NT2/D1 (cell line): ENCODE data around the gene VPS33A.
A peak's percentile ranks its signal among the peaks of the same experiment; 100 is the strongest.

Experiments used
- DNase-seq: peaks from one replicate; pipeline ENCODE4 v3.0.0-alpha.2; 2011; ENCODE audit warnings: low read depth, low spot score
- H3K27me3 ChIP-seq: 2 replicates; pipeline ENCODE4 v1.6.0; 2011; ENCODE audit warnings: mild to moderate bottlenecking; ENCODE audit not compliant: insufficient read length, insufficient read depth
- H3K36me3 ChIP-seq: 2 replicates; pipeline ENCODE4 v1.6.1; 2011; ENCODE audit warnings: mild to moderate bottlenecking, low read length, mixed read lengths; ENCODE audit not compliant: insufficient read depth, insufficient read length
- H3K4me1 ChIP-seq: 2 replicates; pipeline ENCODE4 v1.5.1; 2011; ENCODE audit not compliant: insufficient read depth, insufficient read length
- H3K4me3 ChIP-seq: 2 replicates; pipeline ENCODE4 v1.5.1; 2011; ENCODE audit warnings: low read depth; ENCODE audit not compliant: insufficient read length
- H3K9ac ChIP-seq: 2 replicates; pipeline ENCODE4 v1.6.0; 2011; ENCODE audit warnings: low read depth; ENCODE audit not compliant: insufficient read length
- H3K9me3 ChIP-seq: 2 replicates; pipeline ENCODE4 v1.5.1; 2011; ENCODE audit warnings: mild to moderate bottlenecking, low read length; ENCODE audit not compliant: insufficient read depth
- SUZ12 ChIP-seq: IDR thresholded peaks from 2 replicates; pipeline ENCODE4 v1.6.1; 2011; ENCODE audit not compliant: insufficient read length, insufficient read depth; ENCODE audit errors: extremely low read depth
- YY1 ChIP-seq: IDR thresholded peaks from 2 replicates; pipeline ENCODE4 v1.6.1; 2011; ENCODE audit not compliant: insufficient read length, insufficient read depth
- ZNF274 ChIP-seq: IDR thresholded peaks from 2 replicates; pipeline ENCODE4 v1.6.1; 2011; ENCODE audit warnings: mild to moderate bottlenecking, low read depth, low read length

The VPS33A gene

DNA sequence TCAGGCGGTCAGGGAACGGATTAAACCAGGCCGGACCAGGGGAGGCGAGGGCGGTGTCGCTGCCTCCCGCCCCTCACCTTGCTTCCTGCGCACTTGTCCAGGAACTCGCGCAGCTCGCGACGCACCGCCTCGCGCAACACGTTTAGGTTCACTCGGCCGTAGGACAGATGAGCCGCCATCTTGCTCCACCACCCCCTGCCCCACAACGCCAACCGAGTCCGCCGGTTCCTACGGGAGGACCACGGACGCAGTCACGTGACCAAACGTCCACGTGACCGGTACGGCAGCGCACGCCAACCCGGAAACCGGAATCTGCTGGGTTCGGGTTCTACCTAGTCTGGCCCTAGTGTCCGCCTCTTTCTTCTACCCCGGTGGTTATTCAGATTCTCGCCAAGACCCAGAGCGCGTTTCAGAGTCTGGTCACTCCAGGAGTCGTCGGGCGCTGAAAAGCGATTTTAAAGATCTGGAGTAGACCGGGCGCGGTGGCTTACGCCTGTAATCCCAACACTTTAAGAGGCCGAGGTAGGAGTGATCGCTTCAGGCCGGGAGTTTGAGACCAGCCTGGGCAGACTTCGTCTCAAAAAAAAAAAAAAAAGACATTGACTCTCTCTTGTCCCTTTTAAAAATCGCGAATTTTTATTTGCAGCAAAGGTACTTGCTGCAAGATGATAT, at the start of gene VPS33A:
VPS33A (minus strand) TSS at position 265 of the 672 bp plus-strand sequence; CDS start at position 179, 86 bp downstream.
- peak; percentile 99 for DNase-seq
- Histone ChIP-seq H3K9me3 (no peaks in the 10 kb centered on the region), H3K36me3 (peaks cover 32% of the 10 kb centered on the region), H3K4me3 (peak within 1 kb of the TSS; percentile 99), H3K27me3 (no peaks in the 10 kb centered on the region), H3K9ac (peak within 1 kb of the TSS; percentile 99), H3K4me1 (no peaks in the 10 kb centered on the region)
- TF ChIP-seq ZNF274 (no peak), YY1 (peak; percentile 80)

GRCh38 chr12:122312926-122313325, 46.6 kb upstream of the VPS33A start:
- H3K4me1 ChIP-seq: peaks cover 3% of the 10 kb centered on the region
- no peak overlapping the region for H3K9ac ChIP-seq
- H3K36me3 ChIP-seq: peaks cover 47% of the 10 kb centered on the region
- H3K4me3 ChIP-seq: no peak overlapping the region
- TF ChIP-seq SUZ12: no peak
- TF ChIP-seq YY1: no peak
- TF ChIP-seq ZNF274: no peak
- no peaks in the 10 kb centered on the region for H3K9me3 ChIP-seq
- H3K27me3 ChIP-seq: no peaks in the 10 kb centered on the region
- no peak for DNase-seq

DNA sequence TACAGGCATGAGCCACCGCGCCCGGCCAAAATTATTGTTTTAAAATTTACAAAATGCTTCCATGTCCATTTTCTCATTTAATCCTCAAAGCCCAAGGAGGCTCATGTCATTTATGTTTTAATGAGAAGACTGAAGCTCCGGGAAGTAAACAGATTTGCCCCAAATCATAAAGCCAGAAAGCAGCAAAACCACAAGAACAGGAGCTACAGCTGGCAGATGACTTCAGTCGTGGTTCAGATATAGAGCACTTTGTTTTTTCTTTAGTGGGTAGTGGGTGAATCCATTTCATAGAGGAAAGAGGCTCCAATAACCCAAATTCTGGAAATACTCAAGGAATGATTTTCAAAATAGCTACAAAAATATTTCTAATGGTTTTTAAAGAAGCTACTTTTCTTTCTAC, 45.4 kb upstream of the VPS33A start:
- peaks cover 3% of the 10 kb centered on the region for H3K4me1 ChIP-seq
- no peak overlapping the region for H3K9ac ChIP-seq
- TF ChIP-seq YY1: no peak
- TF ChIP-seq SUZ12: no peak
- TF ChIP-seq ZNF274: no peak
- H3K9me3 ChIP-seq: no peaks in the 10 kb centered on the region
- no peak for DNase-seq
- H3K36me3 ChIP-seq: peaks cover 35% of the 10 kb centered on the region
- H3K27me3 ChIP-seq: no peaks in the 10 kb centered on the region
- H3K4me3 ChIP-seq: no peak overlapping the region

- no peak for DNase-seq
- peaks cover 27% of the 10 kb centered on the region for H3K36me3 ChIP-seq
Measured at GRCh38 chr12:122310626-122311333, 44.5 kb upstream of the VPS33A start.

DNA sequence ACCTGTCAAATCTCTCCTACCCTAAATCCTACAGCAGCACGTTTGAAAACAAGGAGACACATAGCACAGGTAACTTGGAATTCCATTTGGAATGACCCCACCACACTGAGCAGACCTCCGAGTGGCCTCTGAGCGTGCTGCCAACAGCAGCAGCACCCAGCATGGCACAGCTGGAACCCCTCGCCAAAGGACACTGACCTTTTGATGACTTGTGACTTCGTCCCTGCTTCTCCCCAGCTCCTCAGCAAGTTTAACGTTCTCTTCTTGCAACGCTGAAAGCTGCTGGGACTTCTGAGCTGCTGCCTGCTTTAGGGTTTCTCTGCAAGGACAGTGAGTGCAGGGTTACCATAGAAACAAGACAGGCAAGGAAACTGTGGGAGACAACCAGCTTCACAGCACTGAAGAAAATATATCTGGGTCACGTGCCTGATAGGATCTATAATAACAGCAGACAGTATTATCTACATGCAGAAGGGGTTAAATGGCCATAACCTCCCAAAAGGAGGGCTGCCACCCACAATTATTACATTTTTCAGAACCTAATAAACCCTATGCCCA, 43.3 kb upstream of the VPS33A start:
- peaks cover 23% of the 10 kb centered on the region for H3K36me3 ChIP-seq
- TF ChIP-seq SUZ12: no peak
- no peak for TF ChIP-seq YY1
- no peak for TF ChIP-seq ZNF274
- H3K27me3 ChIP-seq: no peaks in the 10 kb centered on the region
- H3K4me1 ChIP-seq: peaks cover 3% of the 10 kb centered on the region
- no peak overlapping the region for H3K4me3 ChIP-seq
- no peak overlapping the region for H3K9ac ChIP-seq
- H3K9me3 ChIP-seq: no peaks in the 10 kb centered on the region
- DNase-seq: no peak

More at GRCh38 chr12:122310626-122311333, 44.5 kb upstream of the VPS33A start:
- no peak for TF ChIP-seq SUZ12
- TF ChIP-seq YY1: no peak
- no peak for TF ChIP-seq ZNF274
- no peaks in the 10 kb centered on the region for H3K9me3 ChIP-seq
- no peak overlapping the region for H3K9ac ChIP-seq
- H3K4me3 ChIP-seq: no peak overlapping the region
- H3K27me3 ChIP-seq: no peaks in the 10 kb centered on the region
- H3K4me1 ChIP-seq: peaks cover 3% of the 10 kb centered on the region

DNA sequence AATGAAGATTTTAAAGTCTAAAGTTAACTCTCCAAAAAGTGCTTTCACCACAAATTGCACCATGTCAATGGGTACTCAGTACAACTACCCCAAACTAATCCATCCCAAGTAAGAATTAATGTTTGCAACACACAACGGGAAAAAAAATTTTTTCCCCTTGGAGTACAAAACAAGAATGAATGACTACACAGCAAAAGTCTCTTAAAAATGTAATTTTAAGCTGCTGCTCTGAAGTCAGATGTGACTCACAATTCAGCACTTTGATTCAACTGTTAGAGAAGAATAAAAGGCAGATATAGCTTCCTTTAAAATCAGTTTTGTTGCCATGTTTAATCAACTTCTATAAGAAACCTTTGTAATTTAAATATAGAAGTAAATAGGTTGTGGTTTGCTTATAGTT, 42.5 kb upstream of the VPS33A start:
- Histone ChIP-seq H3K9ac (no peak overlapping the region), H3K36me3 (peaks cover 22% of the 10 kb centered on the region), H3K4me3 (no peak overlapping the region), H3K9me3 (no peaks in the 10 kb centered on the region), H3K4me1 (no peaks in the 10 kb centered on the region), H3K27me3 (no peaks in the 10 kb centered on the region)
- TF ChIP-seq YY1 (no peak), SUZ12 (no peak), ZNF274 (no peak)
- no peak for DNase-seq

DNA sequence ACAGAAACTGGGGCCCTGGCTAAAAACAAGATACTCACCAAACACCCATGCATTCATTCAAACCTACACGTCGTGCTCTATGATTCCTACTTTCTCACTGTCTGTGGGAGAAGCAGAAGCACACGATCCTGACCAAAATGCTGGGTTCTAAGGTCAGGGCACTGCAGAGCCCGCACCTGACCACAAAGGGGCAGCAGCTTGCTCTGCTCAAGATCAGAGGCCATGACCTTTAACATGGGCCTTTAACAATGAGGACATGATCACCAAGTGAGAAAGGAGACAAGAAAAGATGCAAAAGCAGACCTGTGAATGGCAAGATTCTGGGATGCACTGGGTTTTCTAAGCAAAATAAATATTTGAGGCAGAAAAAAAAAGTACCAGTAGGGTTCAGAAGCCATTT, 40.1 kb upstream of the VPS33A start:
- H3K4me1 ChIP-seq: no peaks in the 10 kb centered on the region
- H3K36me3 ChIP-seq: peaks cover 30% of the 10 kb centered on the region
- no peak overlapping the region for H3K9ac ChIP-seq
- H3K4me3 ChIP-seq: no peak overlapping the region
- no peaks in the 10 kb centered on the region for H3K27me3 ChIP-seq
- no peaks in the 10 kb centered on the region for H3K9me3 ChIP-seq
- peak; percentile 36 for DNase-seq
- TF ChIP-seq YY1: no peak
- no peak for TF ChIP-seq SUZ12
- TF ChIP-seq ZNF274: no peak
